MM.1S (cell line): ENCODE measurements around the gene KLHL14.

Experiments used
- CTCF ChIP-seq: fragments of 300-600 bp; sonication (generic); IDR thresholded peaks from 2 replicates; pipeline ENCODE4 v1.5.1; 2016; ENCODE audit warnings: antibody characterized with exemption, low read length, mixed read lengths
- EZH2 ChIP-seq: fragments of 300-600 bp; sonication (generic); optimal IDR thresholded peaks from 2 replicates; pipeline ENCODE3; 2017; ENCODE audit warnings: low read depth, mild to moderate bottlenecking, antibody characterized with exemption, low read length, mixed read lengths

DNA sequence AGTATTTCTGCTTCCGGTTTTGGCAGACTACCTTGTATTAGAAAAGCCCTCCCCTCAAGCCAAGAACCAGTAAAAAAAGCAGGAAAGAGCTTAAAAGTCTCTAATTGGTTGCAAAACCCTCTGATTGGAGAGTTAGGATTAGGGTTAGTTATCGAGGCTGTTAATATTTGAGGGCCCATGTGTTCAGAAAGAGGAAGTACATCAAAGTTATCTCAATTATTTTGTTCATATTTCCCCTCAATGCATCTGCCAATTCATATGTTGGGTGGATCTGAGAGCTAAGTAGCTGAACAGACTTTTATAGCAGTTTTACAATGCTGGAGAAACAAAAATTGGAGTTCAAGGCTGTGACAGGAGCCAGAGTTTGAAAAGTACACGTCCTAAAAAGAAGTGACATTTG, 43.1 kb upstream of the KLHL14 start:
- TF ChIP-seq CTCF (no peak), EZH2 (no peak)
